Adrenal gland (tissue), 12 donors: Measurements from ENCODE around the gene IMMP2L. TPM values are rescaled to one million over a fixed set of nuclear protein-coding genes. Genes with fewer than 3 reads are reported as not detected.

Experiments used
- DNase-seq, 7 donors: peaks; one replicate each; pipeline ENCODE4 v3.0.0-alpha.2; 2019 to 2020
- H3K27ac ChIP-seq, 5 donors: fragments of 200-600 bp; sonication (generic) in 4 of 5; 1 replicate in 3 of 5; 2 replicates in 2 of 5; pipeline versions ENCODE4 v1.5.1 to v1.8.0; 2016 to 2020; ENCODE audit warnings: mild to moderate bottlenecking in 1 of 5
- H3K27me3 ChIP-seq: fragments of 200-600 bp; 2 replicates; pipeline ENCODE4 v1.8.0; 2021
- H3K36me3 ChIP-seq, 2 donors: fragments of 200-600 bp; replicated peaks in 1 of 2; 1 replicate in 1 of 2; 2 replicates in 1 of 2; pipeline versions ENCODE4 v1.5.1 to v1.8.0; 2018 to 2022
- H3K4me1 ChIP-seq, 2 donors: fragments of 200-600 bp; replicated peaks in 1 of 2; 1 replicate in 1 of 2; 2 replicates in 1 of 2; pipeline versions ENCODE4 v1.5.1 to v1.8.0; 2018 to 2021
- H3K4me3 ChIP-seq, 4 donors: fragments of 200-600 bp; sonication (generic) in 3 of 4; one replicate each; pipeline ENCODE4 v1.5.1; 2016 to 2018
- H3K9me3 ChIP-seq, 3 donors: fragments of 200-600 bp; sonication (generic) in 1 of 3; replicated peaks in 1 of 3; 1 replicate in 2 of 3; 2 replicates in 1 of 3; pipeline versions ENCODE4 v1.5.1 to v1.8.0; 2016 to 2021
- CTCF ChIP-seq, 6 experiments: fragments of 450-650 bp in 4 of 6; fragments of 200-600 bp in 2 of 6; sonication (generic) in 1 of 6; IDR thresholded peaks; 1 replicate in 5 of 6; 2 replicates in 1 of 6; pipeline versions ENCODE4 v1.5.1 to v1.8.0; 2016 to 2021; ENCODE audit warnings: antibody characterized with exemption in 6 of 6, mild to moderate bottlenecking in 2 of 6, moderate library complexity in 1 of 6
- POLR2A ChIP-seq, 2 donors: fragments of 450-650 bp; IDR thresholded peaks; one replicate each; pipeline ENCODE4 v1.6.1; 2017; ENCODE audit warnings: antibody characterized with exemption in 2 of 2, mild to moderate bottlenecking in 2 of 2, moderate library complexity in 1 of 2
- WGBS, 4 donors: extraction: QIAGEN DNeasy Blood & Tissue Kit in 2 of 4; methylation state at CpG; one replicate each; pipeline versions ENCODE4 v1.1.5 to v1.1.7; 2013 to 2017; 5-methylcytosine and 5-hydroxymethylcytosine counted together
- intact Hi-C, 2 donors: fragments of 100-400 bp; cut with DNase I; formaldehyde crosslinking; loops; one replicate each; pipeline versions ENCODE4 v1.14.1 to v1.15.0; 2022 to 2023
- polyA plus RNA-seq, 3 donors: library from polyadenylated mRNA; stranded (reverse); fragments of 200-250 nt in 2 of 3; fragments of 350-450 nt in 1 of 3; fragmentation: Illumina TruSeq in 1 of 3; extraction: RNeasy Lipid Tissue Mini Kit (QIAGEN cat#74804) in 1 of 3; gene quantifications; one replicate each; pipeline ENCODE4 v1.2.3, GENCODE V29; 2013 to 2014
- total RNA-seq, 9 donors: library from RNA; depleted of rRNA in 4 of 9; stranded (reverse); fragments of >200 nt in 4 of 9; fragments of 120-200 nt in 1 of 9; fragmentation: NEBNext Ultra II Directional in 1 of 9; extraction: Animal tissue kit (Norgen Biotek cat#: 25700) in 1 of 9; gene quantifications; one replicate each; pipeline versions ENCODE4 v1.1.0 to v1.2.4, GENCODE V29; 2013 to 2023
- donor health status: healthy with polysubstance abuse.
- donor health status: Bipolar disorder and iron deficiency.
- donor health status: DM: yes; HTN: yes; CAD: no.
- donor health status: DM: no; HTN: no; CAD: no.
- donor health status: DM: no; HTN: no; CAD: no.
- donor health status: DM: yes; HTN: yes; CAD: no.

The IMMP2L gene
- total and polyA plus RNA-seq, 12 donors, result 13.4 to 34.1 (median 25.3) TPM

DNA sequence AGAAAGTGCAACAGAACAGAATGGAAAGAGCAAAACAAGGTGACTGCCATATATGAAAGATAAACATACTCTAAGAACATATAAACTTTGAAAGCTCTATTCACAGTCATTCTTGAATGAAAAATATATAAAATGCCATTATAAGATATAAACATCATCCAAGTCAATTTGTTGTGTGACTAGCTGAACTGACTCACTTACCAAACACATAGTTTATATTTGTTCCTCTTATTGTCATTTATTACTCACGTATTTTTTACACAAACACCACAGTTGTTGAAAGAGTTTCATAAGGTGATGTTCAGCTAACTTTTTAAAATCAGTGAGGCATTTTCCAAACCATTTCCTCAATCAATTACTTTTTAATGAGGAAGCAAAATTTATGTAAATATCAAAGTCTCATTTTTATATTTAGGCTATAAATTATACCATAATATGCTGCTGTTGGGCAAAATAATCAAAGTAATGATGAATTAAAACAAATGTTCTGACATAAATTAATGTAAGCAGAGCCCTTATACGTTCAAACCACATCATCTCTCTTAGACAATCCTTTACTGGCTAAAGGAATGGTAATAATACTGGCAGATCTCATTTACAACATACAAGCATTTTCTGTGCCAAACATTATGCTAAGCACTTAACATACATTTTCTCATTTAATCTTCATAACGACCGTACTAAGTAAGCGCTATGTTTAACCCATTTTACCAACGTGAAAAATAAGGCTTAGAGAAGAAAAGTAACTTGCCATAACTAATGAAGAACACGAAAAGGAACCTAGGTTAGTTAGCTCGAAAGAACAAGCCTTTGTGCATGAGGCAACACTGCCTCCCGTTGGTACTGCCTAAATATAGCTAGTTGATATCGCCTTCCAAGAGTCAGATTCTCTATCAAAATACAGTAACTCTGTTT, 464.0 kb downstream of the IMMP2L start:
- 40 to 43% (median 42%) methylated on average over 10 of the region's 10 CpGs for WGBS, 4 donors
- Histone ChIP-seq H3K36me3 (no peaks in the 10 kb centered on the region), H3K27ac (peak overlapping the region in 1 of 5 donors; percentile 4), H3K4me3 (peak overlapping the region in 1 of 4 donors; percentile 13), H3K9me3 (no peaks in the 10 kb centered on the region), H3K27me3 (no peaks in the 10 kb centered on the region), H3K4me1 (peaks cover 3 to 52% of the 10 kb centered on the region in 2 donors)
- DNase-seq, result peak in 6 of 7 donors; percentile 20 to 66 (median 31)
- TF ChIP-seq CTCF (IDR thresholded peaks at IDR 0.05) (peak in 5 of 6 experiments; percentile 26 to 58 (median 49)), POLR2A (IDR thresholded peaks at IDR 0.05) (no peak)
- intact Hi-C loops, result no loop called here

GRCh38 chr7:111096997-111097396, 465.3 kb downstream of the IMMP2L start:
- WGBS, 4 donors, result 78 to 91% (median 85%) methylated on average over 3 of the region's 3 CpGs

GRCh38 chr7:111094419-111094818, 467.9 kb downstream of the IMMP2L start:
- H3K4me3 ChIP-seq, result peak overlapping the region in 2 of 4 donors; percentile 34 to 68
- 32 to 42% (median 34%) methylated on average over 1 of the region's 1 CpG for WGBS, 4 donors
- H3K9me3 ChIP-seq, result no peaks in the 10 kb centered on the region
- no peak for TF ChIP-seq POLR2A (IDR thresholded peaks at IDR 0.05)
- TF ChIP-seq CTCF (IDR thresholded peaks at IDR 0.05), result no peak
- H3K27me3 ChIP-seq, result no peaks in the 10 kb centered on the region
- no peaks in the 10 kb centered on the region for H3K36me3 ChIP-seq
- intact Hi-C loops, result loop anchor here in 1 of 2 donors (5.0 kb wide), 1 partner anchor 393 kb away; no protein-coding TSS in a partner anchor
- no peak for DNase-seq
- no peak overlapping the region for H3K27ac ChIP-seq
- H3K4me1 ChIP-seq, result peaks cover 8 to 61% of the 10 kb centered on the region in 2 donors

More at GRCh38 chr7:111096997-111097396, 465.3 kb downstream of the IMMP2L start:
- peak overlapping the region in 1 of 5 donors; percentile 15 for H3K27ac ChIP-seq
- intact Hi-C loops, result no loop called here
- peaks cover 3 to 52% of the 10 kb centered on the region in 2 donors for H3K4me1 ChIP-seq
- H3K4me3 ChIP-seq, result no peak overlapping the region
- no peaks in the 10 kb centered on the region for H3K9me3 ChIP-seq
- no peaks in the 10 kb centered on the region for H3K36me3 ChIP-seq
- H3K27me3 ChIP-seq, result no peaks in the 10 kb centered on the region
- no peak for DNase-seq
- TF ChIP-seq CTCF (IDR thresholded peaks at IDR 0.05), result no peak

DNA sequence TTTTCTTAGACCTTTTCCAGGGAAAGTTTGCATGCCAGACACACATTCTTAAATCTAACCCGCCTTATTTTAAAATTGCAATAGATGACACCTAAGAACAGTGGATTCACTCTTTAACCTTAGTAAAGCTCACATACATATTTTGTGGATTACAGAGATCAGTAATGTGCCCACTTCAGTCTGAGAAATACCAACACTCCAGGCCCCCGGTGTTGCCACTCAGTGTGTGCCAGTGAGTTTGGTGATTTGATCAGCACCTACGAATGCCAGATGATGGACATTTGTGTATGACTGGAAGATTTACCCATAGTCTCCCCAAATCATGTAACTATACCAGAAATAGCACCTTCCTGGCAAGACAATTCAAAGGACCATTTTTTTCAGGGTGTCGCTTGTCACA, 468.8 kb downstream of the IMMP2L start:
- intact Hi-C loops, result loop anchor here in 1 of 2 donors (5.0 kb wide), 1 partner anchor 394 kb away; no protein-coding TSS in a partner anchor
- Histone ChIP-seq H3K27ac (peak overlapping the region in 1 of 5 donors; percentile 33), H3K36me3 (no peaks in the 10 kb centered on the region), H3K9me3 (no peaks in the 10 kb centered on the region), H3K27me3 (no peaks in the 10 kb centered on the region), H3K4me3 (peak overlapping the region in 2 of 4 donors; percentile 34 to 68), H3K4me1 (peaks cover 8 to 53% of the 10 kb centered on the region in 2 donors)
- WGBS, 4 donors, result 48 to 70% (median 55%) methylated on average over 4 of the region's 4 CpGs
- no peak for TF ChIP-seq CTCF (IDR thresholded peaks at IDR 0.05)
- TF ChIP-seq POLR2A (IDR thresholded peaks at IDR 0.05), result no peak
- no peak for DNase-seq
